HG03575 (cell line): ENCODE data around the gene GOLT1A.

ENCODE experiments used
- ATAC-seq: cut with Tn5 transposase; IDR thresholded peaks from one replicate; pipeline ENCODE4 v1.9.1; 2021; ENCODE audit not compliant: unreplicated experiment, insufficient number of reproducible peaks, low FRiP score; ENCODE audit errors: extremely low read depth

GOLT1A gene

GRCh38 chr1:204149107-204149506, 64.7 kb downstream of the GOLT1A start:
- ATAC-seq: no peak
